Neural cell (in vitro differentiated cells): ENCODE data around the gene LPAR1.

Source experiments
- CTCF ChIP-seq: fragments of 450-650 bp; IDR thresholded peaks from 2 replicates; pipeline ENCODE4 v1.5.1; 2014; ENCODE audit warnings: antibody characterized with exemption, mild to moderate bottlenecking, moderate library complexity; ENCODE audit not compliant: poor library complexity, severe bottlenecking
- POLR2AphosphoS5 ChIP-seq: IDR thresholded peaks from 2 replicates; pipeline ENCODE4 v1.6.1; 2012

- no peak for TF ChIP-seq POLR2AphosphoS5
- TF ChIP-seq CTCF, result no peak
Measured at GRCh38 chr9:110850401-110851135, 187.7 kb downstream of the LPAR1 start.
